Measurements from ENCODE around the gene AP2M1. TPM values are rescaled to one million over a fixed set of nuclear protein-coding genes. Genes with fewer than 3 reads are reported as not detected.
A peak's percentile ranks its signal among the peaks of the same experiment; 100 is the strongest.

The AP2M1 gene
- total RNA-seq, 3 donors from 2014 or later (not counting 1 experiment from before 2014, with no cell fraction given), result 157 to 188 (median 168) TPM

- intact Hi-C loops (cut with micrococcal nuclease), result no loop called here
- H3K4me3 ChIP-seq (ENCODE audit: low read length), result no peak overlapping the region
- no peak for TF ChIP-seq CTCF (IDR thresholded peaks at IDR 0.05)
- 98% methylated on average over 13 of the region's 13 CpGs for WGBS (ENCODE audit: insufficient coverage)
- H3K27me3 Mint-ChIP-seq (ENCODE audit: low read depth in 2 of 2), result no peaks in the 10 kb centered on the region
- H3K9me3 ChIP-seq (ENCODE audit: control insufficient read depth, insufficient read depth, low read length), result no peaks in the 10 kb centered on the region
- H3K27ac Mint-ChIP-seq, result no peak overlapping the region
- H3K4me1 Mint-ChIP-seq, result peaks cover 36 to 40% of the 10 kb centered on the region in 2 donors
- peaks cover 28% of the 10 kb centered on the region for H3K4me1 ChIP-seq (ENCODE audit: control insufficient read depth, insufficient read depth, low read length)
- H3K36me3 Mint-ChIP-seq, result peaks cover 15% of the 10 kb centered on the region
- no peaks in the 10 kb centered on the region for H3K27me3 ChIP-seq (ENCODE audit: control insufficient read depth, insufficient read depth, low read length)
- H3K9me3 Mint-ChIP-seq, result no peaks in the 10 kb centered on the region
- DNase-seq, result no peak
- H3K27ac ChIP-seq (ENCODE audit: low read length), result no peak overlapping the region
- no peak overlapping the region for H3K4me3 Mint-ChIP-seq
- H3K36me3 ChIP-seq (ENCODE audit: control insufficient read depth, insufficient read depth, low read length), result peaks cover 59% of the 10 kb centered on the region
- ATAC-seq, result no peak
Observed at GRCh38 chr3:184189421-184189820, 14.8 kb downstream of the AP2M1 start.

GRCh38 chr3:184192889-184193288, 18.2 kb downstream of the AP2M1 start:
- no peak overlapping the region for H3K27ac Mint-ChIP-seq

GRCh38 chr3:184193991-184194539, 19.4 kb downstream of the AP2M1 start:
- Histone ChIP-seq H3K4me1 (ENCODE audit: control insufficient read depth, insufficient read depth, low read length) (no peaks in the 10 kb centered on the region), H3K27me3 (ENCODE audit: control insufficient read depth, insufficient read depth, low read length) (no peaks in the 10 kb centered on the region), H3K4me3 (ENCODE audit: low read length) (no peak overlapping the region), H3K9me3 (ENCODE audit: control insufficient read depth, insufficient read depth, low read length) (no peaks in the 10 kb centered on the region), H3K27ac (ENCODE audit: low read length) (no peak overlapping the region), H3K36me3 (ENCODE audit: control insufficient read depth, insufficient read depth, low read length) (peaks cover 55% of the 10 kb centered on the region)
- ATAC-seq (no peak), DNase-seq (no peak)
- TF ChIP-seq CTCF (IDR thresholded peaks at IDR 0.05), result no peak
- 97% methylated on average over 9 of the region's 9 CpGs for WGBS (ENCODE audit: insufficient coverage)
- H3K27ac Mint-ChIP-seq, result no peak overlapping the region
- intact Hi-C loops (cut with micrococcal nuclease), result no loop called here
- no peaks in the 10 kb centered on the region for H3K9me3 Mint-ChIP-seq
- no peaks in the 10 kb centered on the region for H3K27me3 Mint-ChIP-seq (ENCODE audit: low read depth in 2 of 2)
- peaks cover 17% of the 10 kb centered on the region for H3K36me3 Mint-ChIP-seq
- no peak overlapping the region for H3K4me3 Mint-ChIP-seq
- H3K4me1 Mint-ChIP-seq, result no peaks in the 10 kb centered on the region

More at GRCh38 chr3:184192889-184193288, 18.2 kb downstream of the AP2M1 start:
- no peak for TF ChIP-seq CTCF (IDR thresholded peaks at IDR 0.05)
- no peaks in the 10 kb centered on the region for H3K27me3 Mint-ChIP-seq (ENCODE audit: low read depth in 2 of 2)
- H3K36me3 Mint-ChIP-seq, result peaks cover 17% of the 10 kb centered on the region
- Histone ChIP-seq H3K27ac (ENCODE audit: low read length) (no peak overlapping the region), H3K4me3 (ENCODE audit: low read length) (no peak overlapping the region), H3K4me1 (ENCODE audit: control insufficient read depth, insufficient read depth, low read length) (peaks cover 6% of the 10 kb centered on the region), H3K36me3 (ENCODE audit: control insufficient read depth, insufficient read depth, low read length) (peaks cover 66% of the 10 kb centered on the region), H3K27me3 (ENCODE audit: control insufficient read depth, insufficient read depth, low read length) (no peaks in the 10 kb centered on the region), H3K9me3 (ENCODE audit: control insufficient read depth, insufficient read depth, low read length) (no peaks in the 10 kb centered on the region)
- H3K4me1 Mint-ChIP-seq, result peaks cover 8 to 10% of the 10 kb centered on the region in 2 donors
- WGBS (ENCODE audit: insufficient coverage), result 98% methylated on average over 10 of the region's 10 CpGs
- ATAC-seq (no peak), DNase-seq (peak in 1 of 2 donors; percentile 1)
- intact Hi-C loops (cut with micrococcal nuclease), result no loop called here
- H3K9me3 Mint-ChIP-seq, result no peaks in the 10 kb centered on the region
- no peak overlapping the region for H3K4me3 Mint-ChIP-seq

- Mint-ChIP-seq H3K36me3 (peaks cover 8% of the 10 kb centered on the region), H3K4me3 (no peak overlapping the region), H3K4me1 (no peaks in the 10 kb centered on the region), H3K9me3 (no peaks in the 10 kb centered on the region), H3K27me3 (ENCODE audit: low read depth in 2 of 2) (no peaks in the 10 kb centered on the region), H3K27ac (no peak overlapping the region)
- H3K9me3 ChIP-seq (ENCODE audit: control insufficient read depth, insufficient read depth, low read length), result no peaks in the 10 kb centered on the region
- H3K27me3 ChIP-seq (ENCODE audit: control insufficient read depth, insufficient read depth, low read length), result no peaks in the 10 kb centered on the region
- no peak for TF ChIP-seq CTCF (IDR thresholded peaks at IDR 0.05)
- intact Hi-C loops (cut with micrococcal nuclease), result no loop called here
- 96% methylated on average over 6 of the region's 6 CpGs for WGBS (ENCODE audit: insufficient coverage)
- ATAC-seq (no peak), DNase-seq (no peak)
- no peaks in the 10 kb centered on the region for H3K4me1 ChIP-seq (ENCODE audit: control insufficient read depth, insufficient read depth, low read length)
- H3K36me3 ChIP-seq (ENCODE audit: control insufficient read depth, insufficient read depth, low read length), result peaks cover 33% of the 10 kb centered on the region
- no peak overlapping the region for H3K4me3 ChIP-seq (ENCODE audit: low read length)
- H3K27ac ChIP-seq (ENCODE audit: low read length), result no peak overlapping the region
Observed at GRCh38 chr3:184196536-184196935, 21.9 kb downstream of the AP2M1 start.

All from natural killer cell (primary cell).